Caco-2 (cell line): ENCODE results near the gene HES5. TPM values are rescaled to one million over a fixed set of nuclear protein-coding genes. Genes with fewer than 3 reads are reported as not detected.
A peak's percentile ranks its signal among the peaks of the same experiment; 100 is the strongest.
"Not testable (repeated sequence)": the region's sequence is repeated elsewhere in the genome, so short reads cannot be mapped to it uniquely, and the experiment has no call there.

Experiments used
- BruUV-seq: library from RNA; stranded (reverse); fragments of 400-500 nt; replicated peaks from 2 replicates; lab custom pipeline; 2021; lab: Mats Ljungman, UMichigan
- CTCF ChIA-PET: fragments of 300-600 bp; sonication (Branson Sonifier 250); formaldehyde crosslinking; loops from one replicate; lab custom pipeline; 2022; ENCODE audit warnings: antibody characterized with exemption; lab: Charles Lee
- POLR2A ChIA-PET: fragments of 300-600 bp; sonication (Branson Sonifier 250); formaldehyde crosslinking; loops from one replicate; lab custom pipeline; 2022; ENCODE audit warnings: antibody characterized with exemption; lab: Charles Lee
- DNase-seq, 2 experiments: peaks; one replicate each; pipeline versions ENCODE4 v3.0.0 to v3.0.0-alpha.2; 2020 to 2022
- H3K27me3 ChIP-seq: replicated peaks from 2 replicates; pipeline ENCODE4 v1.6.0; 2011; ENCODE audit warnings: low read length; ENCODE audit not compliant: control insufficient read depth, insufficient read depth
- H3K36me3 ChIP-seq: 2 replicates; pipeline ENCODE4 v1.5.1; 2011; ENCODE audit warnings: low read length; ENCODE audit not compliant: control insufficient read depth, insufficient read depth
- H3K4me1 ChIP-seq: fragments of 250-450 bp; sonication (Bioruptor Pico); 2 replicates; pipeline ENCODE4 v1.5.1; 2020; ENCODE audit warnings: mild to moderate bottlenecking
- H3K4me3 ChIP-seq: 2 replicates; pipeline ENCODE4 v1.5.1; 2011; ENCODE audit warnings: low read depth, mild to moderate bottlenecking, control low read depth, low read length
- H3K9me3 ChIP-seq: fragments of 250-450 bp; sonication (Bioruptor Pico); 2 replicates; pipeline ENCODE4 v1.5.1; 2020; ENCODE audit warnings: mild to moderate bottlenecking, moderate library complexity
- H3K27ac Mint-ChIP-seq: one replicate; pipeline ENCODE4 v1.8.0; 2022; ENCODE audit warnings: mixed read lengths; ENCODE audit not compliant: unreplicated experiment
- H3K27me3 Mint-ChIP-seq: one replicate; pipeline ENCODE4 v1.8.0; 2022; ENCODE audit warnings: mixed read lengths; ENCODE audit not compliant: insufficient read depth, unreplicated experiment
- H3K36me3 Mint-ChIP-seq: one replicate; pipeline ENCODE4 v1.8.0; 2022; ENCODE audit warnings: mild to moderate bottlenecking, mixed read lengths; ENCODE audit not compliant: insufficient read depth, unreplicated experiment
- H3K4me1 Mint-ChIP-seq: one replicate; pipeline ENCODE4 v1.8.0; 2022; ENCODE audit warnings: low read depth, mixed read lengths; ENCODE audit not compliant: unreplicated experiment
- H3K4me3 Mint-ChIP-seq: one replicate; pipeline ENCODE4 v1.8.0; 2022; ENCODE audit warnings: mild to moderate bottlenecking, moderate library complexity, mixed read lengths; ENCODE audit not compliant: unreplicated experiment
- H3K9me3 Mint-ChIP-seq: one replicate; pipeline ENCODE4 v1.8.0; 2022; ENCODE audit warnings: mixed read lengths; ENCODE audit not compliant: unreplicated experiment
- intact Hi-C: fragments of 100-400 bp; cut with micrococcal nuclease; formaldehyde crosslinking; loops from one replicate; pipeline ENCODE4 v1.10.0; 2022; ENCODE audit not compliant: unreplicated experiment
- total RNA-seq: library from RNA; stranded (reverse); gene quantifications from 2 replicates; pipeline ENCODE4 v1.2.3, GENCODE V29; 2022
- TF ChIP-seq, protein P1 (sequence below), 2 experiments: fragments of 200-600 bp in 1 of 2; IDR thresholded peaks; 1 replicate in 1 of 2; 2 replicates in 1 of 2; pipeline versions ENCODE4 v1.5.1 to v1.8.0; 2011 to 2022; ENCODE audit warnings: antibody characterized with exemption in 1 of 2, control low read depth in 1 of 2, inconsistent platforms in 1 of 2, low read depth in 1 of 2, low read length in 1 of 2, mild to moderate bottlenecking in 1 of 2, moderate library complexity in 1 of 2; ENCODE audit not compliant: insufficient read depth in 1 of 2, severe bottlenecking in 1 of 2, unreplicated experiment in 1 of 2

HES5 gene
- total RNA-seq, 1 experiment from 2014 or later, result not detected

DNA sequence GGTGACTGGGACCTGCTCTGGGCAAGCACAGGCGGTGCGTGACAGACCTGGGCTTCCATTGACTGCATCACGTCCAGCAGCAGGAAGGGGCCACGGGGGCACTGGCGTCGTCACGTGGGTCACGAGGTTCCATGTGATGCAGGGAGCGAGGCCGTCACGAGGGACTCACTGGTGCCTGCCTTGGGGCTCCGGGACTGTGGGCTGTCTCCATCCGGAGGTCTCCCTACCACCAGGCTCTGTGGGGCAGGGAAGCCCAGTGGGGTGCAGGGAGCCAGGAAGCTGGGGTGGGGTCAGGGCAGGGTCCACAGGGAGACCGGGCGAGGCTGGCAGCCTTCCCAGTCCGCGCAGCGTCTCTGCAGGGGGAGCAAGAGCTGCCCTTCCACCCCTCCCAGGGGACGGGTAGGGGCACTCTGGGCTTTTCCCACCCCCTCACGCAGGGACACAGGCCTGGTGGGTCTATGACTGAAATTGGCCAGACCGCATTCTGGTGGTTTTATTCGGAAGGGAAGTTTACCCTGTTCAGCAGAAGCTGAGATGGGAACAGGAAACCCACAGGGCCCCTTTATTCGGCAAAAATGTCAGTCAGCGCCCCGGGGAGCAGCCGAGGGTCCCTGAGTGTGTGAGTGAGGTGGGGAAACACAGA, 25.7 kb upstream of the HES5 start:
- H3K36me3 Mint-ChIP-seq, result no peaks in the 10 kb centered on the region
- H3K4me1 ChIP-seq, result no peaks in the 10 kb centered on the region
- peak overlapping the region; percentile 2 for H3K4me3 ChIP-seq
- TF ChIP-seq, protein P1, sequence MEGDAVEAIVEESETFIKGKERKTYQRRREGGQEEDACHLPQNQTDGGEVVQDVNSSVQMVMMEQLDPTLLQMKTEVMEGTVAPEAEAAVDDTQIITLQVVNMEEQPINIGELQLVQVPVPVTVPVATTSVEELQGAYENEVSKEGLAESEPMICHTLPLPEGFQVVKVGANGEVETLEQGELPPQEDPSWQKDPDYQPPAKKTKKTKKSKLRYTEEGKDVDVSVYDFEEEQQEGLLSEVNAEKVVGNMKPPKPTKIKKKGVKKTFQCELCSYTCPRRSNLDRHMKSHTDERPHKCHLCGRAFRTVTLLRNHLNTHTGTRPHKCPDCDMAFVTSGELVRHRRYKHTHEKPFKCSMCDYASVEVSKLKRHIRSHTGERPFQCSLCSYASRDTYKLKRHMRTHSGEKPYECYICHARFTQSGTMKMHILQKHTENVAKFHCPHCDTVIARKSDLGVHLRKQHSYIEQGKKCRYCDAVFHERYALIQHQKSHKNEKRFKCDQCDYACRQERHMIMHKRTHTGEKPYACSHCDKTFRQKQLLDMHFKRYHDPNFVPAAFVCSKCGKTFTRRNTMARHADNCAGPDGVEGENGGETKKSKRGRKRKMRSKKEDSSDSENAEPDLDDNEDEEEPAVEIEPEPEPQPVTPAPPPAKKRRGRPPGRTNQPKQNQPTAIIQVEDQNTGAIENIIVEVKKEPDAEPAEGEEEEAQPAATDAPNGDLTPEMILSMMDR (IDR thresholded peaks at IDR 0.05; ENCODE audit: insufficient read depth in 1 of 2, low read depth in 1 of 2, low read length in 1 of 2, severe bottlenecking in 1 of 2, unreplicated experiment in 1 of 2), result no peak
- no peaks in the 10 kb centered on the region for H3K9me3 ChIP-seq
- no peaks in the 10 kb centered on the region for H3K36me3 ChIP-seq
- peaks cover 2% of the 10 kb centered on the region for H3K27me3 Mint-ChIP-seq
- no peaks in the 10 kb centered on the region for H3K4me1 Mint-ChIP-seq
- H3K9me3 Mint-ChIP-seq, result no peaks in the 10 kb centered on the region
- peak overlapping the region; percentile 75 for H3K4me3 Mint-ChIP-seq
- intact Hi-C loops, result no loop called here
- peak overlapping the region; percentile 53 for H3K27ac Mint-ChIP-seq
- no peaks in the 10 kb centered on the region for H3K27me3 ChIP-seq
- POLR2A ChIA-PET, result no interaction called here
- BruUV-seq, result no TSS peak
- CTCF ChIA-PET, result interaction anchor here (0.6 to 1.3 kb wide), 3 partner anchors 29 to 232 kb away, joined by 3 read pairs; partner anchors contain the start of gene PANK4
- DNase-seq, result peak in 1 of 2 experiments; percentile 46

DNA sequence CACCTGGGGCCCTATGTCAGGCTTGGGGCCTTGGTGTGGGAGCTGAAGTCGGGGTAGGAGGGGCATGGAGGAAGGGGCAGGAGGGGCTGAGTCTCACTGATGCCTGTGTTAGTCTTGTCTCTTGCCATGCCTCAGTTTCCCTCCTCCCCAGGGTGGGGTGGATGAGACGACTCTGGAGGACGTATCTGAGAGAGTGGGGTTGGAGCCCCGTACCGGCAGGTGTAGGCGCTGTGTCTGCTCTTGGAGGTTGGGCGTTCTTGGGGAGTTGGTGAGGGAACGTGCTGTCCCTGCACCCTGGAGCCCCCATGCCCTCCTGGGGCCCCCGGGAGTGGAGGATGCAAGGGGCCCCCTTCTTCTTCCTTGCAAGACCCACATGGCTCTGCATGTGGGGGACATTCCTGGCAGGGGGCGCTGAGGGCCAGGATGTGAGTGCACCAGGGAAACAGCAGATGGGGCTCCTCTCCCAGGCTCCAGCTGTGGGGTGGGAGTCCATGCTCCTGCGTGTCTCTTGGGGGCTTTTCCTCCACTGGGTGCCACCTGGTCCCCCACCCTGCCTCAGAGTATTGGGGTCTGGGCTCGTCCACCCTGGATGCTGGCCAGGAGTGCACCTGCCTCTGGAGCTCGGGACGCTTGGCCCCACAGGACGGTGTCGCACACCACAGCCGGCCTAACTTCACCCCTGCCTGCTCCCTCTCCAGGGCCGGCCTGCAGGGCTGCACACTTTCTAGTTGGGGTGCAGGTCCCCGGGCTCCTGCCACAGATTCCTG, 24.7 kb upstream of the HES5 start:
- H3K27ac Mint-ChIP-seq, result no peak overlapping the region
- DNase-seq, result peak in 1 of 2 experiments; percentile 21
- Histone ChIP-seq H3K4me3 (no peak overlapping the region), H3K27me3 (no peaks in the 10 kb centered on the region), H3K36me3 (no peaks in the 10 kb centered on the region), H3K9me3 (no peaks in the 10 kb centered on the region), H3K4me1 (no peaks in the 10 kb centered on the region)
- TF ChIP-seq, protein P1 (IDR thresholded peaks at IDR 0.05; ENCODE audit: insufficient read depth in 1 of 2, low read depth in 1 of 2, low read length in 1 of 2, severe bottlenecking in 1 of 2, unreplicated experiment in 1 of 2), result peak; percentile 24 to 76
- no peaks in the 10 kb centered on the region for H3K36me3 Mint-ChIP-seq
- no peaks in the 10 kb centered on the region for H3K9me3 Mint-ChIP-seq
- no TSS peak for BruUV-seq
- no peak overlapping the region for H3K4me3 Mint-ChIP-seq
- intact Hi-C loops, result no loop called here
- H3K27me3 Mint-ChIP-seq, result peaks cover 2% of the 10 kb centered on the region
- ChIA-PET POLR2A (no interaction called here), CTCF (interaction anchor here (0.6 to 1.3 kb wide), 4 partner anchors 29 to 233 kb away, joined by 3 read pairs; partner anchors contain the start of gene PANK4)
- no peaks in the 10 kb centered on the region for H3K4me1 Mint-ChIP-seq

DNA sequence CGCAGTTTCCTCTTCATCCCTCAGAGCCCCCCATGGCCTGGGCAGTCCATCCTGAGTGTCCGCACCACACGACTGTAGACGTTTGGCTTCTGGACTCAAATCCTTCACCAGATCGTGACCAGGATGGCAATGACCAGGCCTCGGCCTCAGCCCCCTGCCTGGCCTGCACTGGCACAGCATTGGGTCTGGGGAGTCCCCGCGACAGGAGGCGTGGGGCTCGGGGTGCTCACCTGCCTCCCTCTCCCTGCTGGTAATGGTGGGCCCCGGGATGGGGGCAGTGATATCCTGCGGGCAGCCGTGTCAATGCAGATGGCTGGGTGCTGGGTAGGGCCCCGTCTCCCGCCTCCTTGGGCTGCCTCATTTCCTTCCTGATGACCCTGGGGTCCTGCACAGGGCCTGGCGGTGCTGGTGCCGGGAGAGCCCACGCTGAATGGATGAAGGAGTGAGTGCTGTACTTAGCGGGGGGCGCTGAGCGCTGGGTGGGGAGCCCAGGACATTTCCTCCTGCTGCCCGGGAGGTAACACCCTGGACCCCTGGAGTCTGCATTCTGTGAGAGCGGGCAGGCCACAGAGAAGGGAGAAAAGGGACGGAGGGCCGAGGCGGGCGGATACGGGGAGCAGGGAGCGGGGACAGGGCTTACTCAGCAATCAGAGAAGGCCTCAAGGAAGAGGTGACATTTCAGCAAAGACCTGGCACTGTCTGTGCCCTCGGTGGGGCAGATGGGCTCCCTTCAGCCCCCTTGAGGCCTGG, 24.0 kb upstream of the HES5 start:
- TF ChIP-seq, protein P1 (IDR thresholded peaks at IDR 0.05; ENCODE audit: insufficient read depth in 1 of 2, low read depth in 1 of 2, low read length in 1 of 2, severe bottlenecking in 1 of 2, unreplicated experiment in 1 of 2), result no peak
- Histone ChIP-seq H3K27me3 (no peaks in the 10 kb centered on the region), H3K4me3 (no peak overlapping the region), H3K4me1 (no peaks in the 10 kb centered on the region), H3K9me3 (no peaks in the 10 kb centered on the region), H3K36me3 (no peaks in the 10 kb centered on the region)
- Mint-ChIP-seq H3K4me1 (no peaks in the 10 kb centered on the region), H3K27ac (no peak overlapping the region), H3K9me3 (no peaks in the 10 kb centered on the region), H3K36me3 (no peaks in the 10 kb centered on the region), H3K4me3 (no peak overlapping the region), H3K27me3 (peaks cover 2% of the 10 kb centered on the region)
- no TSS peak for BruUV-seq
- intact Hi-C loops, result no loop called here
- no peak for DNase-seq
- ChIA-PET CTCF (no interaction called here), POLR2A (no interaction called here)

DNA sequence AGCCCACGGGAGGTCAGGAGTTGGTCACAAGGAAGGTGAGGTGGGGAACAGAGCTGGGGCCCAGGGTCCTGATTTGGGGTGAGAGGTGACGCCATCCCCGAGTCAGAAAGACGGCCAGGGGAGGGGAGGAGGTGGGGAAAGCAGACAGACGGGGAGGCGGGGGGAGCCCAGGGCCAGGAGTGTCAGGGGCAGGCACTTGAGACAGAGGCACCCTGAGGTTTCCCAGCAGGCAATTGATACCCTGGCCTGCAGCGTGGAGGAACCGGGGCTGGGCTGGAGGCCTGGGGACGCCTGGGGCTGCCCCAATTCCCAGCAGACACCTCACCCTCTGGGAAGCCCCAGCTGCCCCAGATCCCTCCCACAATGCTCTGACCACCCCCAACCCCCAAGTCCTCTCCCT, 23.0 kb upstream of the HES5 start:
- H3K4me3 ChIP-seq, H3K27me3 ChIP-seq: not testable (repeated sequence)

More for the DNA sequence above, 23.0 kb upstream of the HES5 start:
- H3K36me3 ChIP-seq, H3K4me1 Mint-ChIP-seq, H3K27me3 Mint-ChIP-seq, H3K4me1 ChIP-seq, H3K27ac Mint-ChIP-seq, DNase-seq, H3K4me3 Mint-ChIP-seq, intact Hi-C loops, POLR2A ChIA-PET, H3K36me3 Mint-ChIP-seq, CTCF ChIA-PET, BruUV-seq, H3K9me3 Mint-ChIP-seq, H3K9me3 ChIP-seq: not testable (repeated sequence)
